Measurements from ENCODE around the gene DNAJC5G.
A peak's percentile ranks its signal among the peaks of the same experiment; 100 is the strongest.
"Not testable (repeated sequence)": the region's sequence is repeated elsewhere in the genome, so short reads cannot be mapped to it uniquely, and the experiment has no call there.

DNAJC5G gene

GRCh38 chr2:27297195-27297594 is 22.0 kb downstream of the DNAJC5G start:
- Histone ChIP-seq H3K4me3 (ENCODE audit: low read depth, low read length) (no peak overlapping the region), H3K27me3 (ENCODE audit: insufficient read depth, low read depth, severe bottlenecking) (no peaks in the 10 kb centered on the region), H3K27ac (no peak overlapping the region), H3K9me3 (ENCODE audit: severe bottlenecking) (no peaks in the 10 kb centered on the region), H3K36me3 (no peaks in the 10 kb centered on the region)
- no peak for DNase-seq
- TF ChIP-seq, protein P1, sequence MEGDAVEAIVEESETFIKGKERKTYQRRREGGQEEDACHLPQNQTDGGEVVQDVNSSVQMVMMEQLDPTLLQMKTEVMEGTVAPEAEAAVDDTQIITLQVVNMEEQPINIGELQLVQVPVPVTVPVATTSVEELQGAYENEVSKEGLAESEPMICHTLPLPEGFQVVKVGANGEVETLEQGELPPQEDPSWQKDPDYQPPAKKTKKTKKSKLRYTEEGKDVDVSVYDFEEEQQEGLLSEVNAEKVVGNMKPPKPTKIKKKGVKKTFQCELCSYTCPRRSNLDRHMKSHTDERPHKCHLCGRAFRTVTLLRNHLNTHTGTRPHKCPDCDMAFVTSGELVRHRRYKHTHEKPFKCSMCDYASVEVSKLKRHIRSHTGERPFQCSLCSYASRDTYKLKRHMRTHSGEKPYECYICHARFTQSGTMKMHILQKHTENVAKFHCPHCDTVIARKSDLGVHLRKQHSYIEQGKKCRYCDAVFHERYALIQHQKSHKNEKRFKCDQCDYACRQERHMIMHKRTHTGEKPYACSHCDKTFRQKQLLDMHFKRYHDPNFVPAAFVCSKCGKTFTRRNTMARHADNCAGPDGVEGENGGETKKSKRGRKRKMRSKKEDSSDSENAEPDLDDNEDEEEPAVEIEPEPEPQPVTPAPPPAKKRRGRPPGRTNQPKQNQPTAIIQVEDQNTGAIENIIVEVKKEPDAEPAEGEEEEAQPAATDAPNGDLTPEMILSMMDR (IDR thresholded peaks at IDR 0.05; ENCODE audit: low read depth, low read length) = no peak

DNA sequence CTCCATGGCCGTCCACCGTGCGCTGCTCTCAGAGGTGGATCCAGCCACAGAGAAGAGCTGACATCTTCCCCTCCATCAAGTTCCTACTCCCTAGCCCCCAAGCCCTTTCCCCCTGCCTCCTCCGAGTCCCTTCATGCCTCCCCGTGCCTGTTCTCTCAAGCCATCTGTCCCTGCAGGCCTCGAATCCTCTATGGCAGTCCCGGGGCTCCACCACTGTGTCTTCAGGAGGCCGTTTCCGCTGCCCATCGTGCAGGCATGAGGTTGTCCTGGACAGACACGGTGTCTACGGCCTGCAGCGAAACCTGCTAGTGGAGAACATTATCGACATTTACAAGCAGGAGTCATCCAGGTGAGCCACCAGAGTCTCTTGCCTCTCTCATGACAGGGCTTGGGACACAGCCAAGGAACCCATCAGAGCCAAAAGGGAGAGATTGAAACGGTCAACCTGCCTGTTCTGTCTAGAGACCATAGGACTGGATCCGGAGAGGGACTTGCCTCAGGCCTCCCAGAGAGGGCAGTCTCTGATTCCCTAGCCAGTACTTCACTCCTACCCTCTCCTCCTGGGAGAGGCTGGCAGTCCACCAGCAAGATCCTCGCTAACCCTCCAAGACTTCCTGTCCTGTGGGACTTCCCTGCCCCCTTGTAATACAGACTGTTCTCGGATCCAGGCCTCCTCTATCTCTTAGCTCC is 23.3 kb downstream of the DNAJC5G start:
- Histone ChIP-seq H3K9me3 (ENCODE audit: severe bottlenecking) (no peaks in the 10 kb centered on the region), H3K27me3 (ENCODE audit: insufficient read depth, low read depth, severe bottlenecking) (no peaks in the 10 kb centered on the region), H3K27ac (no peak overlapping the region), H3K36me3 (no peaks in the 10 kb centered on the region), H3K4me3 (ENCODE audit: low read depth, low read length) (no peak overlapping the region)
- DNase-seq = no peak
- TF ChIP-seq, protein P1 (IDR thresholded peaks at IDR 0.05; ENCODE audit: low read depth, low read length) = no peak

DNA sequence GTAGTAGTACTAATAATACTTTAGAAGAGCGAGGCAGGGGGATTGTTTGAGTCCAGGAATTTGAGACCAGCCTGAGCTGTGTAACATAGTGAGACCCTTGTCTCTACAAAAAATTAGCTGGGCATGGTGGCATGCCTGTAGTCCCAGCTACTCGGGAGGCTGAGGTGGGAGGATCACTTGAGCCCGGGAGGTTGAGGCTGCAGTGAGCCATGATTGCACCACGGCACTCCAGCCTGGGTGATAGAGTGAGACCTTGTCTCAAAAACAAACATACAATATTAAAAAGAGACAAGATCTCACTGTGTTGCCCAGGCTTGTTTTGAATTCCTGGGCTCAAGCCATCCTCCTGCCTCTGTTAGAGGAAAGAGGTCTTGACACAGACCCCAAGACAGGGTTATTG is 25.4 kb downstream of the DNAJC5G start:
- H3K9me3 ChIP-seq (ENCODE audit: severe bottlenecking); H3K27ac ChIP-seq; H3K27me3 ChIP-seq (ENCODE audit: insufficient read depth, low read depth, severe bottlenecking); H3K4me3 ChIP-seq (ENCODE audit: low read depth, low read length); H3K36me3 ChIP-seq; DNase-seq: not testable (repeated sequence)

DNA sequence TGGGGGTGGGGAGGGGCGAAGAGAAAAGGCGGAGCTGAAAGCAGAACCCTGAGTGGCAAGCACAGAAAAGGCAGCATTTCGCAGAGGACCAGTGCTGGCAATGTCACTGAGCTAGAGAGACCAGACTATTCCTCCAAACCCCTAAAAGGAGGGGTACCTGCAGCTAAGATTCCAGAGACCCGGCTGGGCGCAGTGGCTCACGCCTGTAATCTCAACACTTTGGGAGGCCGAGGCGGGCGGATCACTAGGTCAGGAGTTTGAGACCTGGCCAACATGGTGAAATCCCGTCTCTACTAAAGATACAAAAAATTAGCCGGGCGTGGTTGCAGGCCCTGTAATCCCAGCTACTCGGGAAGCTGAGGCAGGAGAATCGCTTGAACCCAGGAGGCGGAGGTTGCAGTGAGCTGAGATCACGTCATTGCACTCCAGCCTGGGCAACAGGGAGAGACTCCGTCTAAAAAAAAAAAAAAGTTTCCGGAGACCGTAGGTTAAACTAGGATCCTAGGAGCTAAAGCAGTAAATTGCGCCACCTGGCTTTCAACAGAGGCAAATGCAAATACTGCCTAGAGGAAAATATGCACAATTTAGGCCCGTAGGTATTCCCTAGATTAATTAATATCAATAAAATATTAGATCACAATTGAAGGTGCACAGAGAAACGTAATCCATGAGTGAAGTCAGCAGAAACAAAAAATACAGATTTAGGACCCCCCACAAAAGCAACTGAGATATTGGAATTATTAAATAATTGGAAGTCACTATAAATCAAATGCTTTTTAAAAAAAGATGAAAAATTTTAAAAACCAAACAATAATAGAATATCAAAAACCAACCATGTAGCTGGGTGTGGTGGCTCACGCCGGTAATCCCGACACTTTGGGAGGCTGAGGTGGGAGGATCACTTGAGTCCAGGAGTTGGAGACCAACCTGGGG is 28.1 kb downstream of the DNAJC5G start:
- peak; percentile 69 for DNase-seq
- H3K27ac ChIP-seq = no peak overlapping the region
- H3K9me3 ChIP-seq (ENCODE audit: severe bottlenecking) = no peaks in the 10 kb centered on the region
- TF ChIP-seq, protein P1 (IDR thresholded peaks at IDR 0.05; ENCODE audit: low read depth, low read length) = peak; percentile 71
- H3K4me3 ChIP-seq (ENCODE audit: low read depth, low read length) = peak overlapping the region; percentile 44
- H3K27me3 ChIP-seq (ENCODE audit: insufficient read depth, low read depth, severe bottlenecking) = peaks cover 22% of the 10 kb centered on the region
- H3K36me3 ChIP-seq = no peaks in the 10 kb centered on the region

DNA sequence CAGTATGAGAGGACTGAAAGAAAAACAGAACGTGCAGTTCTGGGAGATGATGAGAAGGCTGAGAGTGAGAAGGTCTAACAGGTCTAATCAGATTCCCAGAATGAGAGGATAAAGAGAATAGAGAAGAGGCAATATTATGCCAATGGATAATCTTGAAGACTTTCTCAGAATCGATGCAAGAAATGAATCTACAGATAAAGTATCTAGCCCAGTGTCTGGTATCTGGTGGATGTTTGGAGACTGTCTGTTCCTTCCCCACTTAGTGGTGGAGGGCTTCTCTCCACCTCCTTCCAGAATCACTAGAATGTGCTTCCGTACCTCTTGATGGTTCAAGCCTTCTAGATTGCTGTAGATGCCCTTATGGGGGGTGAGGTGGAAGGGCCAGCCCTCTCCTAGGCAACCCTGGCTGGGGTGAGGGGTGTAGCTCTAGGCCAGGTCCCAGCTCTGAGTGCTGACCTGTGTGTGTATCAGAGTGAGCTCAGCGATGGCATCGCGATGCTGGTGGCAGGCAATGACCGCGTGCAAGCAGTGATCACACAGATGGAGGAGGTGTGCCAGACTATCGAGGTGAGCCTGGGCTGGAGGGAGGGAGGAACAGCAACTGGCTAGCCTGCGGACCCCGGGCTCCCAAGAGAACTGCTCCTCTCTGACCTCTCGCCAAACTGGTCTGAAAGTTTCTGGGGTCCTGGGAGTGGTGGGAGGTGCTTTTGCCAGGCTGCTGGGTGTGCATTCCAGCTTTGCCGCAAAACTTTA is 29.4 kb downstream of the DNAJC5G start:
- Histone ChIP-seq H3K4me3 (ENCODE audit: low read depth, low read length) (no peak overlapping the region), H3K27ac (no peak overlapping the region), H3K36me3 (no peaks in the 10 kb centered on the region), H3K9me3 (ENCODE audit: severe bottlenecking) (no peaks in the 10 kb centered on the region), H3K27me3 (ENCODE audit: insufficient read depth, low read depth, severe bottlenecking) (peaks cover 24% of the 10 kb centered on the region)
- TF ChIP-seq, protein P1 (IDR thresholded peaks at IDR 0.05; ENCODE audit: low read depth, low read length) = no peak
- DNase-seq = no peak

- TF ChIP-seq, protein P1 (IDR thresholded peaks at IDR 0.05; ENCODE audit: low read depth, low read length) = no peak
- H3K27ac ChIP-seq = no peak overlapping the region
- peaks cover 24% of the 10 kb centered on the region for H3K27me3 ChIP-seq (ENCODE audit: insufficient read depth, low read depth, severe bottlenecking)
- no peaks in the 10 kb centered on the region for H3K9me3 ChIP-seq (ENCODE audit: severe bottlenecking)
- no peak overlapping the region for H3K4me3 ChIP-seq (ENCODE audit: low read depth, low read length)
- H3K36me3 ChIP-seq = no peaks in the 10 kb centered on the region
- no peak for DNase-seq
These were observed 30.3 kb downstream of the DNAJC5G start for GRCh38 chr2:27305516-27305915.

All from WERI-Rb-1 (cell line).